Body of pancreas (tissue), 4 donors: ENCODE measurements around the gene ERMP1. TPM values are rescaled to one million over a fixed set of nuclear protein-coding genes. Genes with fewer than 3 reads are reported as not detected.

Experiments used
- ATAC-seq: fragments of 150-250 bp; one replicate; pipeline ENCODE4 v1.9.1; 2016
- DNase-seq, 4 donors: peaks; one replicate each; pipeline ENCODE4 v3.0.0-alpha.2; 2019
- H3K27ac ChIP-seq, 4 donors: fragments of 200-600 bp; sonication (generic); 1 replicate in 3 of 4; 2 replicates in 1 of 4; pipeline versions ENCODE4 v1.5.1 to v1.6.1; 2016 to 2019; ENCODE audit warnings: mild to moderate bottlenecking in 1 of 4, mixed read lengths in 1 of 4, moderate library complexity in 1 of 4
- H3K27me3 ChIP-seq, 2 donors: fragments of 200-600 bp; sonication (generic); one replicate each; pipeline ENCODE4 v1.6.0; 2016; ENCODE audit warnings: mild to moderate bottlenecking in 1 of 2
- H3K36me3 ChIP-seq, 2 donors: fragments of 200-600 bp; sonication (generic); replicated peaks in 1 of 2; 2 replicates each; pipeline ENCODE4 v1.5.1; 2016; ENCODE audit warnings: low read depth in 2 of 2; ENCODE audit not compliant: insufficient read depth in 1 of 2
- H3K4me1 ChIP-seq: fragments of 200-600 bp; sonication (generic); one replicate; pipeline ENCODE4 v1.6.0; 2016
- H3K4me3 ChIP-seq, 2 donors: fragments of 200-600 bp; sonication (generic); 1 replicate in 1 of 2; 2 replicates in 1 of 2; pipeline ENCODE4 v1.5.1; 2016 to 2019
- H3K9me3 ChIP-seq, 3 donors: fragments of 200-600 bp; sonication (generic); 1 replicate in 2 of 3; 2 replicates in 1 of 3; pipeline ENCODE4 v1.5.1; 2016
- CTCF ChIP-seq, 7 experiments: fragments of 450-650 bp in 4 of 7; fragments of 200-600 bp in 3 of 7; sonication (generic) in 3 of 7; IDR thresholded peaks; one replicate each; pipeline ENCODE4 v1.5.1; 2016 to 2019; ENCODE audit warnings: antibody characterized with exemption in 7 of 7
- POLR2A ChIP-seq, 3 donors: fragments of 450-650 bp; IDR thresholded peaks; one replicate each; pipeline ENCODE4 v1.6.1; 2016; ENCODE audit warnings: antibody characterized with exemption in 3 of 3, mild to moderate bottlenecking in 2 of 3
- WGBS, 2 donors: methylation state at CpG; one replicate each; pipeline ENCODE4 v1.1.5; 2017; 5-methylcytosine and 5-hydroxymethylcytosine counted together
- intact Hi-C: fragments of 100-400 bp; cut with DNase I; formaldehyde crosslinking; loops from one replicate; pipeline ENCODE4 v1.15.1; 2023
- total RNA-seq, 2 donors: library from RNA; depleted of rRNA; stranded (reverse); fragments of >200 nt; gene quantifications; one replicate each; pipeline ENCODE4 v1.1.0, GENCODE V29; 2016

The ERMP1 gene
- total RNA-seq, 2 donors from 2014 or later: 11.2 to 11.9 TPM

GRCh38 chr9:5850724-5851122 is 17.8 kb upstream of the ERMP1 start:
- ATAC-seq: no peak
- Histone ChIP-seq H3K4me1 (no peaks in the 10 kb centered on the region), H3K27me3 (no peaks in the 10 kb centered on the region), H3K27ac (no peak overlapping the region), H3K36me3 (no peaks in the 10 kb centered on the region), H3K9me3 (no peaks in the 10 kb centered on the region), H3K4me3 (no peak overlapping the region)
- intact Hi-C loops: no loop called here
- TF ChIP-seq CTCF (IDR thresholded peaks at IDR 0.05) (no peak), POLR2A (IDR thresholded peaks at IDR 0.05) (no peak)
- DNase-seq: no peak

- intact Hi-C loops: no loop called here
- WGBS, 2 donors: 74 to 76% methylated on average over 3 of the region's 3 CpGs
- DNase-seq: no peak
- Histone ChIP-seq H3K36me3 (no peaks in the 10 kb centered on the region), H3K4me3 (no peak overlapping the region), H3K27me3 (no peaks in the 10 kb centered on the region), H3K9me3 (no peaks in the 10 kb centered on the region), H3K4me1 (no peaks in the 10 kb centered on the region), H3K27ac (no peak overlapping the region)
- no peak for ATAC-seq
- TF ChIP-seq CTCF (IDR thresholded peaks at IDR 0.05) (no peak), POLR2A (IDR thresholded peaks at IDR 0.05) (no peak)
These were observed 15.5 kb upstream of the ERMP1 start for GRCh38 chr9:5848372-5848882.

- WGBS, 2 donors: 86 to 89% methylated on average over 4 of the region's 4 CpGs
- H3K4me3 ChIP-seq: no peak overlapping the region
- no peak overlapping the region for H3K27ac ChIP-seq
- TF ChIP-seq POLR2A (IDR thresholded peaks at IDR 0.05) (no peak), CTCF (IDR thresholded peaks at IDR 0.05) (no peak)
- no peaks in the 10 kb centered on the region for H3K9me3 ChIP-seq
- DNase-seq: no peak
- H3K4me1 ChIP-seq: no peaks in the 10 kb centered on the region
- intact Hi-C loops: no loop called here
- no peaks in the 10 kb centered on the region for H3K27me3 ChIP-seq
- H3K36me3 ChIP-seq: no peaks in the 10 kb centered on the region
- no peak for ATAC-seq
These were observed 13.6 kb upstream of the ERMP1 start for GRCh38 chr9:5846501-5846921.

GRCh38 chr9:5846096-5846495 is 13.2 kb upstream of the ERMP1 start:
- ATAC-seq (no peak), DNase-seq (no peak)
- Histone ChIP-seq H3K36me3 (no peaks in the 10 kb centered on the region), H3K27me3 (no peaks in the 10 kb centered on the region), H3K4me1 (no peaks in the 10 kb centered on the region), H3K9me3 (no peaks in the 10 kb centered on the region), H3K27ac (no peak overlapping the region), H3K4me3 (no peak overlapping the region)
- TF ChIP-seq POLR2A (IDR thresholded peaks at IDR 0.05) (no peak), CTCF (IDR thresholded peaks at IDR 0.05) (no peak)
- WGBS, 2 donors: 90 to 92% methylated on average over 1 of the region's 1 CpG
- intact Hi-C loops: no loop called here

- H3K36me3 ChIP-seq: no peaks in the 10 kb centered on the region
- intact Hi-C loops: no loop called here
- H3K4me3 ChIP-seq: no peak overlapping the region
- H3K27ac ChIP-seq: no peak overlapping the region
- ATAC-seq (no peak), DNase-seq (no peak)
- no peak for TF ChIP-seq CTCF (IDR thresholded peaks at IDR 0.05)
- TF ChIP-seq POLR2A (IDR thresholded peaks at IDR 0.05): no peak
- 73 to 86% methylated on average over 1 of the region's 1 CpG for WGBS, 2 donors
- H3K4me1 ChIP-seq: no peaks in the 10 kb centered on the region
- no peaks in the 10 kb centered on the region for H3K27me3 ChIP-seq
- no peaks in the 10 kb centered on the region for H3K9me3 ChIP-seq
These were observed 12.2 kb upstream of the ERMP1 start for GRCh38 chr9:5845157-5845531.
